H1 (cell line): Measurements from ENCODE around the gene TBC1D24.

ENCODE experiments used
- CBX8 ChIP-seq: fragments of 300-800, 300-1000 bp; sonication (generic); IDR thresholded peaks from 2 replicates; pipeline ENCODE4 v1.7.1; 2016; ENCODE audit warnings: low read depth, low read length, borderline replicate concordance
- CEBPB ChIP-seq: IDR thresholded peaks from 2 replicates; pipeline ENCODE4 v1.6.1; 2012; ENCODE audit warnings: low read depth, low read length
- PHF8 ChIP-seq: fragments of 200-600 bp; sonication (generic); conservative IDR thresholded peaks from 2 replicates; pipeline ENCODE4 v1.7.1; 2012; ENCODE audit warnings: low read depth, mild to moderate bottlenecking, inconsistent platforms, low read length, moderate library complexity
- SIN3A ChIP-seq, 2 experiments: IDR thresholded peaks in 1 of 2; conservative IDR thresholded peaks in 1 of 2; 2 replicates each; pipeline ENCODE4 v1.6.1; 2011 to 2012; ENCODE audit warnings: low read length in 2 of 2, improper control_type of control experiment in 1 of 2, low read depth in 1 of 2, mild to moderate bottlenecking in 1 of 2

DNA sequence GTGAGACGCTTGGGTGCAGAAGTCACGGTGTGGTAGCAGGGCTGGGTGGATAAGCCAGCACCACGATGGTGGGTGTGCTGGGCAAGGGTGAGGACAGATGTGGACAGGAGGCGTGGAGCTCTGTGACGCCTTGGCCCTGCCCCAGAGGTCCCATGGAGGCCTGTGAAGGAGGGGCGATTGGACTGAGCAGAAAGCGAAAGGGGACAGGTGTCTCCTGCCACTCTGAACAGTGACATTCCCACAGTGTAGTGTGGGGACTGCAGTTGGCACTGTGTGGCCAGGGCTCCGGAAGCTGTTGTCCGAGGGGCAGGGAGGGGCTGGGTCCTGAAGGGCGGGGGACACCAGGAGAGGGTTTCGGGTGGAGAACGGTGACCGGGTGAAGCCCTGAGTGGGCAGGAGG lies 7.3 kb downstream of the TBC1D24 start:
- TF ChIP-seq PHF8, result no peak
- no peak for TF ChIP-seq CEBPB
- no peak for TF ChIP-seq CBX8
- TF ChIP-seq SIN3A (conservative IDR thresholded peaks at IDR 0.05 in 1 of 2, IDR thresholded peaks at IDR 0.05 in 1 of 2; ENCODE audit: low read depth in 1 of 2, low read length in 2 of 2), result no peak
